ENCODE measurements around the gene PCDHA6.
"Not testable (repeated sequence)": the region's sequence is repeated elsewhere in the genome, so short reads cannot be mapped to it uniquely, and the experiment has no call there.

Gene PCDHA6

DNA sequence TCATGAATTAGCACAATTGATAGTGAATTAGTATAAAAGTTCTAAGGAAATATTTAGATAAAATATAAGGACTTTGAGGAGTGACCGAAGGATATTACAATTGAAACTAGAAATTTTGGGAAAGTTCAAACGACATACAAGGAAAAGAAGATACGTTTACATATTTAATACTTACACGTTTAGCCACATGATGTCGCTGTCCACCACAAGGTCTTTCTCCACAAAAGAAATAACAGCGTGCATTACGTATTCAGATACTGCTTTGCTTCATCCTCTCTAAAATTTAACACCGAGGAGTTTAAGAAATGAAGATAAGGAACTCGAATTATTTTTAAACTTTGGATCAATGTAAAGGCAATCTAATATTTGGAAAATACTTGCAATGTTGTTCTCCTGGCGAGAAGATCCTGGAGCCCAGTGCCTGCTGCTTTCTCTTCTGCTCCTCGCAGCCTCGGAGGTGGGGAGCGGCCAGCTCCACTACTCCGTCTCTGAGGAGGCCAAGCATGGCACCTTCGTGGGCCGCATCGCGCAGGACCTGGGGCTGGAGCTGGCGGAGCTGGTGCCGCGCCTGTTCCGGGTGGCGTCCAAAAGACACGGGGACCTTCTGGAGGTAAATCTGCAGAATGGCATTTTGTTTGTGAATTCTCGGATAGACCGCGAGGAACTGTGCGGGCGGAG lies 26.8 kb upstream of the PCDHA6 start, which contains the start of gene PCDHA3:
Gene PCDHA3 (plus strand): TSS at position 242 of the 678 bp plus-strand sequence.
- H3K27ac ChIP-seq = no peak within 1 kb of the TSS
- H3K4me2 ChIP-seq (ENCODE audit: low read length) = no peak within 1 kb of the TSS
- H3K4me3 ChIP-seq (ENCODE audit: low read depth, low read length) = no peak within 1 kb of the TSS
- no peaks in the 10 kb centered on the region for H3K27me3 ChIP-seq (ENCODE audit: control insufficient read depth, insufficient read depth, low read length)
- H3K4me1 ChIP-seq = no peaks in the 10 kb centered on the region
- no peaks in the 10 kb centered on the region for H3K79me2 ChIP-seq
- H3K9ac ChIP-seq = no peak within 1 kb of the TSS
- TF ChIP-seq, protein P1, sequence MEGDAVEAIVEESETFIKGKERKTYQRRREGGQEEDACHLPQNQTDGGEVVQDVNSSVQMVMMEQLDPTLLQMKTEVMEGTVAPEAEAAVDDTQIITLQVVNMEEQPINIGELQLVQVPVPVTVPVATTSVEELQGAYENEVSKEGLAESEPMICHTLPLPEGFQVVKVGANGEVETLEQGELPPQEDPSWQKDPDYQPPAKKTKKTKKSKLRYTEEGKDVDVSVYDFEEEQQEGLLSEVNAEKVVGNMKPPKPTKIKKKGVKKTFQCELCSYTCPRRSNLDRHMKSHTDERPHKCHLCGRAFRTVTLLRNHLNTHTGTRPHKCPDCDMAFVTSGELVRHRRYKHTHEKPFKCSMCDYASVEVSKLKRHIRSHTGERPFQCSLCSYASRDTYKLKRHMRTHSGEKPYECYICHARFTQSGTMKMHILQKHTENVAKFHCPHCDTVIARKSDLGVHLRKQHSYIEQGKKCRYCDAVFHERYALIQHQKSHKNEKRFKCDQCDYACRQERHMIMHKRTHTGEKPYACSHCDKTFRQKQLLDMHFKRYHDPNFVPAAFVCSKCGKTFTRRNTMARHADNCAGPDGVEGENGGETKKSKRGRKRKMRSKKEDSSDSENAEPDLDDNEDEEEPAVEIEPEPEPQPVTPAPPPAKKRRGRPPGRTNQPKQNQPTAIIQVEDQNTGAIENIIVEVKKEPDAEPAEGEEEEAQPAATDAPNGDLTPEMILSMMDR (IDR thresholded peaks at IDR 0.05) = no peak
- peaks cover 4% of the 10 kb centered on the region for H3K9me3 ChIP-seq (ENCODE audit: control insufficient read depth, low read length)
- H3K36me3 ChIP-seq (ENCODE audit: control insufficient read depth, insufficient read depth, low read length) = peaks cover 4% of the 10 kb centered on the region
- no peak within 1 kb of the TSS for H2AFZ ChIP-seq

DNA sequence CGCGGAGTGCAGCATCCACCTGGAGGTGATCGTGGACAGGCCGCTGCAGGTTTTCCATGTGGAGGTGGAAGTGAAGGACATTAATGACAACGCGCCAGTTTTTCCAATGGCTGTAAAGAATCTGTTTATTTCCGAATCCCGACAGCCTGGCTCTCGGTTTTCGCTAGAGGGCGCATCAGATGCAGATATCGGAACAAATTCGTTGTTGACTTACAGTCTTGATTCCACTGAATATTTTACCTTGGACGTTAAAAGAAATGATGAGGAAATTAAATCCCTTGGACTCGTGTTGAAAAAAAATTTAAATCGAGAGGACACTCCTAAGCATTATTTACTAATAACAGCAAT lies 26.3 kb upstream of the PCDHA6 start:
- TF ChIP-seq, protein P1 (IDR thresholded peaks at IDR 0.05) = no peak
- no peak overlapping the region for H3K4me3 ChIP-seq (ENCODE audit: low read depth, low read length)

DNA sequence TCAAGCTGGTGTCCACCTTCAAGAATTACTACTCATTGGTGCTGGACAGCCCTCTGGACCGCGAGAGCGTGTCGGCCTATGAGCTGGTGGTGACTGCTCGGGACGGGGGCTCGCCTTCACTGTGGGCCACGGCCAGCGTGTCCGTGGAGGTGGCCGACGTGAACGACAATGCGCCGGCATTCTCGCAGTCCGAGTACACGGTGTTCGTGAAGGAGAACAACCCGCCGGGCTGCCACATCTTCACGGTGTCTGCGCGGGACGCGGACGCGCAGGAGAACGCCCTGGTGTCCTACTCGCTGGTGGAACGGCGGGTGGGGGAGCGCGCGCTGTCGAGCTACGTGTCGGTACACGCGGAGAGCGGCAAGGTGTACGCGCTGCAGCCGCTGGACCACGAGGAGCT lies 25.4 kb upstream of the PCDHA6 start:
- not testable (repeated sequence) for H3K36me3 ChIP-seq (ENCODE audit: control insufficient read depth, insufficient read depth, low read length); H3K79me2 ChIP-seq; H3K4me3 ChIP-seq (ENCODE audit: low read depth, low read length); H2AFZ ChIP-seq; H3K4me1 ChIP-seq; H3K9me3 ChIP-seq (ENCODE audit: control insufficient read depth, low read length); H3K27ac ChIP-seq; H3K27me3 ChIP-seq (ENCODE audit: control insufficient read depth, insufficient read depth, low read length); H3K4me2 ChIP-seq (ENCODE audit: low read length); H3K9ac ChIP-seq

More for the DNA sequence above, 26.3 kb upstream of the PCDHA6 start:
- H3K4me1 ChIP-seq = no peaks in the 10 kb centered on the region
- no peak overlapping the region for H3K4me2 ChIP-seq (ENCODE audit: low read length)
- no peaks in the 10 kb centered on the region for H3K79me2 ChIP-seq
- peaks cover 4% of the 10 kb centered on the region for H3K36me3 ChIP-seq (ENCODE audit: control insufficient read depth, insufficient read depth, low read length)
- H3K27ac ChIP-seq = no peak overlapping the region
- no peaks in the 10 kb centered on the region for H3K27me3 ChIP-seq (ENCODE audit: control insufficient read depth, insufficient read depth, low read length)
- H3K9ac ChIP-seq = no peak overlapping the region
- H3K9me3 ChIP-seq (ENCODE audit: control insufficient read depth, low read length) = peaks cover 4% of the 10 kb centered on the region
- no peak overlapping the region for H2AFZ ChIP-seq

DNA sequence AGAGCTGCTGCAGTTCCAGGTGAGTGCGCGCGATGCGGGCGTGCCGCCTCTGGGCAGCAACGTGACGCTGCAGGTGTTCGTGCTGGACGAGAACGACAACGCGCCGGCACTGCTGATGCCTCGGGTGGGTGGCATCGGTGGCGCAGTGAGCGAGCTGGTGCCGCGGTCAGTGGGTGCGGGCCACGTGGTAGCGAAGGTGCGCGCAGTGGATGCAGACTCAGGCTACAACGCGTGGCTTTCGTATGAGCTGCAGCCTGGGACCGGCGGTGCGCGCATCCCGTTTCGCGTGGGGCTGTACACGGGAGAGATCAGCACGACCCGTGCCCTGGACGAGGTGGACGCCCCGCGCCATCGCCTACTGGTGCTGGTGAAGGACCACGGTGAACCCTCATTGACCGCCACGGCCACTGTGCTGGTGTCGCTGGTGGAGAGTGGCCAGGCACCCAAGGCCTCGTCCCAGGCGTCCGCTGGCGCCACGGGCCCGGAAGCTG lies 24.9 kb upstream of the PCDHA6 start:
- Histone ChIP-seq H3K4me3 (ENCODE audit: low read depth, low read length) (no peak overlapping the region), H3K9me3 (ENCODE audit: control insufficient read depth, low read length) (peaks cover 4% of the 10 kb centered on the region), H3K4me1 (no peaks in the 10 kb centered on the region), H3K36me3 (ENCODE audit: control insufficient read depth, insufficient read depth, low read length) (no peaks in the 10 kb centered on the region), H3K79me2 (no peaks in the 10 kb centered on the region), H3K27ac (no peak overlapping the region), H2AFZ (no peak overlapping the region), H3K4me2 (ENCODE audit: low read length) (no peak overlapping the region), H3K27me3 (ENCODE audit: control insufficient read depth, insufficient read depth, low read length) (no peaks in the 10 kb centered on the region), H3K9ac (no peak overlapping the region)
- TF ChIP-seq, protein P1 (IDR thresholded peaks at IDR 0.05) = no peak

DNA sequence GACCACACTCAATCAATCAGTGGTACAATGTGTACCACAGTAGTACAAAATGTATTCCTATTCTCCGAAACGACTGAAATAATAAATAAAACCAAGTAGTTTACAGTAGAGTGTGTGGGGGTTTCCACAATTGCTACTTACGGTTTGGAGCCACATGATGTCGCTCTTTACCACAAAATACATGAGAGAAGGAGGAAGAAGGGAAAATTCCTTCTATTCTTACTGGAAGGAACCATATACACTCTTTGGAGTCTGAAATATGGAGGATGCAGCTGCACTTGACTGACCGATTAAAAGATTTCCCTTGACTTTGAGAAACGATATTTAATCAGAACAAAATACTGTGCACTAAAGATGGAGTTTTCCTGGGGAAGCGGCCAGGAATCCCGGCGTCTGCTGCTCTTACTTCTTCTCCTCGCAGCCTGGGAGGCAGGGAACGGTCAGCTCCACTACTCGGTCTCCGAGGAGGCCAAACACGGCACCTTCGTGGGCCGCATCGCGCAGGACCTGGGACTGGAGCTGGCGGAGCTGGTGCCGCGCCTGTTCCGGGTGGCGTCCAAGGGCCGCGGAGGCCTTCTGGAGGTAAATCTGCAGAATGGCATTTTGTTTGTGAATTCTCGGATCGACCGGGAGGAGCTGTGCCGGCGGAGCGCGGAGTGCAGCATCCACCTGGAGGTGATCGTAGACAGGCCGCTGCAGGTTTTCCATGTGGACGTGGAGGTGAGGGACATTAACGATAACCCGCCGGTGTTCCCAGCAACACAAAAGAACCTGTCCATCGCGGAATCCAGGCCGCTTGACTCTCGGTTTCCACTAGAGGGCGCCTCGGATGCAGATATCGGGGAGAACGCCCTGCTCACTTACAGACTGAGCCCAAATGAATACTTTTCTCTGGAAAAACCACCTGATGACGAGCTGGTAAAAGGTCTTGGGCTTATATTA lies 20.7 kb upstream of the PCDHA6 start, which contains the start of gene PCDHA4:
Gene PCDHA4 (plus strand): TSS at position 235 of the 942 bp plus-strand sequence.
- Histone ChIP-seq H3K4me2 (ENCODE audit: low read length) (peak within 1 kb of the TSS; percentile 26), H3K9ac (no peak within 1 kb of the TSS), H2AFZ (peak within 1 kb of the TSS; percentile 71), H3K4me1 (no peaks in the 10 kb centered on the region), H3K4me3 (ENCODE audit: low read depth, low read length) (no peak within 1 kb of the TSS), H3K27ac (peak within 1 kb of the TSS; percentile 79), H3K36me3 (ENCODE audit: control insufficient read depth, insufficient read depth, low read length) (no peaks in the 10 kb centered on the region), H3K9me3 (ENCODE audit: control insufficient read depth, low read length) (no peaks in the 10 kb centered on the region), H3K79me2 (no peaks in the 10 kb centered on the region), H3K27me3 (ENCODE audit: control insufficient read depth, insufficient read depth, low read length) (no peaks in the 10 kb centered on the region)
- TF ChIP-seq, protein P1 (IDR thresholded peaks at IDR 0.05) = peak; percentile 31

DNA sequence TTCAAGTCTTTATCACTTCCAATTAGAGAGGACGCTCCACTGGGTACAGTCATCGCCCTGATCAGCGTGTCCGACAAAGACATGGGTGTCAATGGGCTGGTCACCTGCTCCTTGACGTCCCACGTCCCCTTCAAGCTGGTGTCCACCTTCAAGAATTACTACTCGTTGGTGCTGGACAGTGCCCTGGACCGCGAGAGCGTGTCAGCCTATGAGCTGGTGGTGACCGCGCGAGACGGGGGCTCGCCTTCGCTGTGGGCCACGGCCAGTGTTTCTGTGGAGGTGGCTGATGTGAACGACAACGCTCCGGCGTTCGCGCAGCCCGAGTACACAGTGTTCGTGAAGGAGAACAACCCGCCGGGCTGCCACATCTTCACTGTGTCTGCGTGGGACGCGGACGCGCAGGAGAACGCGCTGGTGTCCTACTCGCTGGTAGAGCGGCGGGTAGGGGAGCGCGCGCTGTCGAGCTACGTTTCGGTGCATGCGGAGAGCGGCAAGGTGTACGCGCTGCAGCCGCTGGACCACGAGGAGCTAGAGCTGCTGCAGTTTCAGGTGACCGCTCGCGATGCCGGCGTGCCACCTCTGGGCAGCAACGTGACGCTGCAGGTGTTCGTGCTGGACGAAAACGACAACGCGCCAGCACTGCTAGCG lies 19.4 kb upstream of the PCDHA6 start:
- H3K9me3 ChIP-seq (ENCODE audit: control insufficient read depth, low read length); H3K4me3 ChIP-seq (ENCODE audit: low read depth, low read length); H3K27me3 ChIP-seq (ENCODE audit: control insufficient read depth, insufficient read depth, low read length); H3K4me1 ChIP-seq; H3K9ac ChIP-seq; H3K79me2 ChIP-seq; H3K27ac ChIP-seq; H3K36me3 ChIP-seq (ENCODE audit: control insufficient read depth, insufficient read depth, low read length); H2AFZ ChIP-seq; H3K4me2 ChIP-seq (ENCODE audit: low read length): not testable (repeated sequence)

All from parathyroid adenoma (tissue), 2 donors.